Non-pigmented ciliary epithelial cell (primary cell): Measurements from ENCODE around the gene DDIT3.

Experiments used
- DNase-seq: peaks from one replicate; pipeline ENCODE4 v3.0.0-alpha.2; 2010; ENCODE audit warnings: low read depth

The DDIT3 gene

GRCh38 chr12:57467915-57468314 lies 52.4 kb downstream of the DDIT3 start:
- DNase-seq: no peak

- no peak for DNase-seq
Measured at GRCh38 chr12:57467212-57467874, 53.0 kb downstream of the DDIT3 start.
